DMS53 treated with DMSO at 0.1 percent for 48 hours (cell line): ENCODE results near the gene SFTPA2.
"Not testable (repeated sequence)": the region's sequence is repeated elsewhere in the genome, so short reads cannot be mapped to it uniquely, and the experiment has no call there.

Source experiments
- DNase-seq: peaks from one replicate; lab custom pipeline; 2025; ENCODE audit not compliant: unreplicated experiment; lab: John Stamatoyannopoulos, UW

SFTPA2 gene

DNA sequence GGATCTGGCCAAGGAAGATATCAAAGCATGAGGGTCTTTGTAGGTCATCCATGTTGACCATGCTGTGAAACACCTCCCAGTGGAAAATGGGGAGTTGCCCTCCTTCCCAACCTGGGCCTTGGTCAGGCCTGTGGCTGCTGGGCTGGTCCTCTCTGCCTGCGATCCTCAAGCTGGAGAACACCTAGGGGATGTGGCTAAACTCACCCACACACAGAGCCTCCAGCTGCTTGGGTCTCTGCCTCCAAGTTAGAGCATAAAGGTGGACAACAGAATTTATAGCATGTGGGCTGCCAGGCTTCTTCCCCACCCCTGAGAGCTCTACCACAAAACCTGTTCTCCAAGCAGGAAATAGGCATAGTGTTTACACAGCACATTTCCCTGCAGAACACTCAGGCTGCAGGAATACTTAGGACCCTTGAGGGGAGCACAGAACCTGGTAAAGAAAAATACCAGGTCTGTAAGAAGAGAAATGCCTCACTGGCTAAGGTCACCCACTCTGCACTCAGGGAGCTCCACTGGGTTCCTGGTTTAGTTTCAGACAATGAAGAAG, at the start of gene SFTPA2:
TSS of gene SFTPA2 (minus strand) at position 248 of the 550 bp plus-strand sequence. CDS start 924 bp downstream, outside the sequence.
- DNase-seq: peak; percentile 74

DNA sequence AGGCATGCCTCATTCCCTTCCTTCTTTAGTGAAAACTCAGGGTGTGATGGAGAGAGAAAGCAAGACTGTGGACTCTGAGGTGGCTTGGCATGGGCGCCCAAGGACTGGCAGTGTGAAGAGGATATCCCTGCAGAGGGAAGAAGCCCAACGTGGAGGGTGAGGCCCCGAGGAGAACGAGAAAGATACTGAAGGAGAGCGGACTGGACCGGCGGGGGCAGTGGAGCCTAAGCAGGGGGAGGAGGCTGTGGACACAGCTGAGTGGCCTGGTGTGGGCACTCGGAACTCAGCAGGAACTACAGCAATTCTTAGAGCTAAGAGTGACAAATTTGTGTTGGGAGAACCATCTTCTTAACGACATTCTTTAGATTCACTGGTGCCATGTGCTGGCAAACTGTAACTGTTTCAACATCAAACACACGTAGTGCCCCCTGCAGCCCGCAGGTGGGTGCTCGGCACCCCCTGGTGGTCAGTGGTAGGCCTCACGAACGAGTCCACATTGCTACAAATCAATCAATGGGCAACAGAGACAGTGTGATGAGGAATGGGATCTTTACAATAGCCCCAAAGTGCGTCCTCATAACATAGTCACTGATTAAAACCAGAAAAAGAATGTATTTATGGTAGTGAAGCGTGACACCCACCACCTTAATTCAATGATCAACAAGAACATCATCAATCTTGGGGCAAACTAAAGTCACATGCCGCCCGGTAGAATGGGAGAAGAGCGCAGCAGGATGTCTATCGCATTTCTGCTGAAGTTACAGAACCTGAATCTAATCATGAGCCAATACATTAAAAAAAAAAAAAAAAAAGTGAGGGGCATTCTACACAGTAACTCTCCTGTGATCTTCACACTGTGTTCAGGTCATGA, 48.5 kb upstream of the SFTPA2 start:
- DNase-seq: no peak

- DNase-seq: no peak
Measured at GRCh38 chr10:79605308-79605707, 45.1 kb upstream of the SFTPA2 start.

- no peak for DNase-seq
Measured at GRCh38 chr10:79604294-79604693, 44.1 kb upstream of the SFTPA2 start.

DNA sequence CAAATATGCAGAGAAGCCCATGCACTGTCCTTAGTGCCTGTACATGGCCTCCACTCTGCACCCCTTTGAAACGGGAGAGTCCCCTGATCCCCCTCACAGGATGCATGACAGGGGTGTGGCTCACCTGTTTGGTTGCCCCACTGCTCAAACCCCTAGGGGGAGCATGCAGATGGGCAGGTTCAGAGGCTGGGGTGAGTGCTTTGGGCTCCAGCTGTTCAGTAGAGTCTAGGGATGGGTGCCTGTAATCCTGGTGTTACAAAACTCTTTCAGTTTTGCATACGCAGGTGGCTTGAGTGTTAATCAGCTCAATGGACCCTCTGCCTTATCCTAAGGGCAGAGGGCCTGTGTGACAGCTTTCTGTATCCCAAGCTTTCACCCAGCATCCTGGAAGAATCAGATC, 42.7 kb upstream of the SFTPA2 start:
- no peak for DNase-seq

DNA sequence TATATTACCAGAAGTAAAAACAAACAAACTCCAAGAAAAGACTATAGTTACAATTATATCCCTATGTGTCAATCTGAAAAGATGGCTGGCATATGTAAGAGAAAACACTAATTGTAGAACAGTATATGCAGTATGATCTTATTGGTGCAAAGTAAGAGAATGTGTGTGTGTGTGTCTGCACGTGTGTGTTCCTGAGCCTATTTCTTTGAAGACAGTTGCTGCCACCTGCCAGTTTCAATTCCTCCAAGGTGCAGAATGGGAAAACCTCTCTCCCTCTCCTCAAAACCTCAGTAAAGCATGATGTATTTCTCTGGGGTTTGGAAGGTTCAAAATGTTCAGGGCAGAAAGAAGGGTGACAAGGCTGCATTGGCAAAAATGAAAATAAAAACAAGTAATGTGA, 41.7 kb upstream of the SFTPA2 start:
- DNase-seq: no peak

- DNase-seq: not testable (repeated sequence)
Measured at GRCh38 chr10:79599644-79600043, 39.4 kb upstream of the SFTPA2 start.

DNA sequence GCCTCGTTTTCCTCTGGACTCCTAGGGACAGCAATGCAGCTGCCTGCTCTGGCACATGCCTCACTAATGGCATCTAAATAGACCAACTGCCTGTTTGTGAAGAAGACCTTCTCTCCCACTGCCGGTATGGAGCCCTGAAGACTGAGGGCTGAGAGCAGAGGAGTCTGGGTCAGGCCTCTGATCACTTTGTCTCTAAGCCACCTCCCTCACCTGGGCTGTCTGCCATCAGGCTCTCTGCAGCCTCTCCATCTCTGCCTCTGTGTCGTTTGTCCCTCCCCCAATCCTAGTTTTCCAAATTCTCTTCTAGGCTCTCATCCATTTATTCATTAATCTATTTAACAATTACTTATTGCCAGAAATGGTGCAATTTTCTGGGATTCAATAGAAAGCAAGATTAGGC, 35.3 kb upstream of the SFTPA2 start:
- DNase-seq: no peak

GRCh38 chr10:79594565-79594964, 34.4 kb upstream of the SFTPA2 start:
- not testable (repeated sequence) for DNase-seq

GRCh38 chr10:79593377-79593776, 33.2 kb upstream of the SFTPA2 start:
- no peak for DNase-seq

DNA sequence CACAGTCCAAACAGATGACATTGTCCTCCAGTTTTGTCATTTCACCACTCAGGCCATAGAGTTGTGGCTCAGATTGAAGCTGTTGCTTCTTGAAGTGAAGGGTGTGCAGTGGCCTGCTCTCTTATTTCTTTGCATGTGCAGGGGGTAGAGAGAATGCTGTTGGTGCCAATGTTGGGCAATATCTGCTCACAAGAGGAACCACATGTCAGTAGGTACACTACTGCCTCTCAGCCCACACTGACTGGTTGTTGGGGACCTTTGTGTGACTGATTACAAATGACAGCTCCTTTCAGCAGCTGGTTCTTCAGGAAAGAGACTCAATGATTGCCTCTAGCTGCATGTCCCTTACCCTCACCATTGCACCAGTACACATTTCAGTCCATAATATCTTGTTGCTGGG, 28.6 kb upstream of the SFTPA2 start:
- DNase-seq: no peak

GRCh38 chr10:79586933-79587332, 26.7 kb upstream of the SFTPA2 start:
- no peak for DNase-seq

DNA sequence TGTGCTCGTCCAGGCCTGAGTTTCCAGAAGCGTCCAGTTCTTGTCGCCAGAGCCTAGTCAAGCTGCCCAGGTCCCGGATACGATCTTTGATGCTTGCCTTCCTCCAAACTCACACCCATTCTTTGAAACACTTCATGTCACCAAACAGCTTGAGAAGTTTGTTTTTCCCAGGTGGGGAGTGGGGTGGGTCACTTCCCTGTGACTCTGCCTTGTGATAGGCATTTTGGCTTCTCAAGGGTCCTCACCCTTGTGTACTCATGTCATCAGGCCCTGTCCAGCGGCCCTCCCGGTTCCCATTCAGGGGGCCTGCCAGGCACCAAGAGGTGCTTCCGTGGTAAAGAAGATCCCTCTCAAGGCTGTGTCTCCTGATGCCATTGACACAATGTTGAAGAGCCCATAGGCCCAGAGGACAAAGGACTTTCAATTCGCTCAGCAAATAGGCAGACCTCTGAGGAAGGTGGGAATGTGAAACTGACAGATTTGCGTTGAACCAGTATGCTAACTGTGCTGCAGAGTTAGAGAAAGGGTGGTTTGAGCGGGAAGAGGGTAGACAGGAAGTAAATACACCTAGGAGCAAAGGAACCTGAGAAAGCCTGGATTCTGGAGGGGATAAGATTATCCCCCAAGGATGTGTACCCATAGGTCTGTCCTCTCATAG, 25.8 kb upstream of the SFTPA2 start:
- no peak for DNase-seq

GRCh38 chr10:79583488-79584024, 23.3 kb upstream of the SFTPA2 start:
- no peak for DNase-seq

DNA sequence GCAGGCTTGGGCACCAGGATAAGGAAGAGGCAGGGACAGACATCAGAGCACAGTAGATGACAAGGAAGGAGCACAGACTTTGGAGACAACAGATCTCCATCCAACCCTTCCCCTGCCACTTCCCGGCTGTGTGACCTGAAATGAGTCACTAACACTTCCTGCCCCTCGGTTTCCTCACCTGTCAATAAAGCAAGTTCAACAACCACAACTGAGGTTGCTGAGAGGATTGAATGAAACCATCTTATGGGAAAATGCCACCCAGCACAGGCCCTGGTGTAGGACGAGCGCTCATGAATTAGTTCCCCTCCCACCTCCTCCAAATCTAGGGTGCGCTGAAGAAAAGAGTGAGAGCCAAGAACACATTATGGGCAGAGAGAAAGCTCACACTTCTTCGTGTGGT, 22.7 kb upstream of the SFTPA2 start:
- DNase-seq: not testable (repeated sequence)

- DNase-seq: no peak
Measured at GRCh38 chr10:79582096-79582495, 21.9 kb upstream of the SFTPA2 start.

DNA sequence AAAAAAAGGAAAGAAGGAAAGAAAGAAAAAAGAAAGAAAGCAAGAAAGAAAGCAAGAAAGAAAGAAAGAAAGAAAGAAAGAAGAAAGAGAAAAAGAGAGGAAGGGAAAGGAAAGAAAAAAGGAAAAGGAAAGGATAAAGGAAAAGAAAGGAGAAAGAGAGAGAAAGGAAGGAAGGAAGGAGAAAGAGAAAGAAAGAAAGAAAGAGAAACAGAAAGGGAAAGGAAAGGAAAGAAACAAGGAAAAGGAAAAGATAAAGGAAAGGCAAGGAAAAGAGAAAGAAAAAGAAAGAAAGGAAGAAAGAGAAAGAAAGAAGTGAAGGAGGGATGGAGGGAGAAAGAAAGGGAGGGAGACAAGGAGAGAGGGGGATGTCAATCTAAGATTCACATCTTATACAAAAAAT, 20.8 kb upstream of the SFTPA2 start:
- DNase-seq: no peak

DNA sequence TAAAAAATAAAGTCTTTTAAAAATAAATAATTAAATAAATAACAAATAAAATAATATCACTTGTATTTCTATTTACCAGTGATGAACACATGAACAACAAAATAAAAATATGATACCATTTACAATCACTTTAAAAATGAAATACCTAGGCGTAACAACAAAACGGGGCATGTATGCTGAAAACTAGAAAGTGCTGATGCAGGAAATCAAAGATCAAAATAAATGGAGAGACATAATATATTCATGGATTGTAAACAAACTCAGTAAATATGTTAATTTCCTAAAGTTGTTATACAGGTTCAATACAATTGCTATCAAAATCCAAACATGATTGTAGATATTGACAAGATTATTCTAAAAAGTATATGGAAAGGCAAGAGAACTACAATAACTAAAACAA, 19.2 kb upstream of the SFTPA2 start:
- DNase-seq: no peak

DNA sequence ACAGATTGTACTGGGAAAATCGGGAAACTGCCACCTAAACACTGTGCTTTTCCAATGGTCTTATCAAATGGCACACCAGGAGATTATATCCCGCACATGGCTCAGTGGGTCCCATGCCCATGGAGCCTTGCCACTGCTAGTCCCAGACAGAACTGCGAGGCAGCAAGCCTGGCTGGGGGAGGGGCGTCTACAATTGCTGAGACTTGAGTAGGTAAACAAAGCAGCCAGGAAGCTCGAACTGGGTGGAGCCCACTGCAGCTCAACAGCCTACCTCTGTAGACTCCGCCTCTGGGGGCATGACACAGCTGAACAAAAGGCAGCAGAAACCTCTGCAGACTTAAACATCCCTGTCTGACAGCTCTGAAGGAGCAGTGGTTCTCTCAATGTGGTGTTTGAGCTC, 10.4 kb upstream of the SFTPA2 start:
- DNase-seq: not testable (repeated sequence)

GRCh38 chr10:79563426-79563825, 3.2 kb upstream of the SFTPA2 start:
- DNase-seq: no peak

GRCh38 chr10:79562135-79562756, 2.0 kb upstream of the SFTPA2 start:
- DNase-seq: peak; percentile 69
